Endodermal cell (in vitro differentiated cells): ENCODE data around the gene KPNA3. TPM values are rescaled to one million over a fixed set of nuclear protein-coding genes. Genes with fewer than 3 reads are reported as not detected.

ENCODE experiments used
- DNase-seq: peaks from one replicate; pipeline ENCODE4 v3.0.0-alpha.2; 2017
- H3K27ac ChIP-seq: 2 replicates; pipeline ENCODE4 v1.5.1; 2013; ENCODE audit warnings: mild to moderate bottlenecking, low read depth, low read length, moderate library complexity
- H3K27me3 ChIP-seq: 2 replicates; pipeline ENCODE4 v1.6.1; 2013; ENCODE audit warnings: mild to moderate bottlenecking, low read length, moderate library complexity; ENCODE audit not compliant: insufficient read depth, control insufficient read depth, poor library complexity, severe bottlenecking
- H3K36me3 ChIP-seq: 2 replicates; pipeline ENCODE4 v1.7.0; 2013; ENCODE audit warnings: mild to moderate bottlenecking, low read length, moderate library complexity; ENCODE audit not compliant: control insufficient read depth, insufficient read depth
- H3K4me1 ChIP-seq: one replicate; pipeline ENCODE4 v1.7.0; 2013; ENCODE audit warnings: low read length; ENCODE audit not compliant: control insufficient read depth, insufficient read depth
- H3K4me3 ChIP-seq: 2 replicates; pipeline ENCODE4 v1.5.1; 2013; ENCODE audit warnings: mild to moderate bottlenecking, low read length, moderate library complexity
- H3K9ac ChIP-seq: 2 replicates; pipeline ENCODE4 v1.6.1; 2013; ENCODE audit warnings: mild to moderate bottlenecking, low read length, moderate library complexity; ENCODE audit not compliant: poor library complexity, severe bottlenecking; ENCODE audit errors: extremely low read depth
- H3K9me3 ChIP-seq: 2 replicates; pipeline ENCODE4 v1.6.1; 2013; ENCODE audit warnings: mild to moderate bottlenecking, low read length, moderate library complexity; ENCODE audit not compliant: control insufficient read depth
- H3K27ac Mint-ChIP-seq: 2 replicates; pipeline ENCODE4 v1.8.0; 2020; ENCODE audit warnings: mixed read lengths
- H3K27me3 Mint-ChIP-seq: 2 replicates; pipeline ENCODE4 v1.8.0; 2021; ENCODE audit warnings: mild to moderate bottlenecking, mixed read lengths; ENCODE audit not compliant: insufficient read depth
- H3K36me3 Mint-ChIP-seq: 2 replicates; pipeline ENCODE4 v1.8.0; 2020; ENCODE audit warnings: low read depth, mixed read lengths
- H3K4me1 Mint-ChIP-seq: 2 replicates; pipeline ENCODE4 v1.8.0; 2020; ENCODE audit warnings: mixed read lengths
- H3K4me3 Mint-ChIP-seq: 2 replicates; pipeline ENCODE4 v1.8.0; 2020; ENCODE audit warnings: mild to moderate bottlenecking, moderate library complexity, mixed read lengths
- H3K9me3 Mint-ChIP-seq: 2 replicates; pipeline ENCODE4 v1.8.0; 2020; ENCODE audit warnings: mild to moderate bottlenecking, mixed read lengths
- WGBS, 2 experiments: methylation state at CpG; one replicate each; pipeline versions ENCODE4 v1.1.5 to v1.1.7; 2013; ENCODE audit warnings: missing lambda C conversion rate in 2 of 2, mixed read lengths in 1 of 2; ENCODE audit not compliant: insufficient coverage in 1 of 2, insufficient read length in 1 of 2; 5-methylcytosine and 5-hydroxymethylcytosine counted together
- total RNA-seq, 2 donors: library from RNA; stranded (reverse); fragmentation: NEBNext Ultra II Directional in 1 of 2; extraction: Animal tissue kit (Norgen Biotek cat#: 25700) in 1 of 2; gene quantifications; 2 replicates in 1 of 2; 3 replicates in 1 of 2; pipeline ENCODE4 v1.2.1, GENCODE V29; 2021
- TF ChIP-seq, protein P1 (sequence below): fragments of 200-600 bp; sonication (generic); conservative IDR thresholded peaks from 2 replicates; pipeline ENCODE4 v1.5.0; 2021; ENCODE audit warnings: antibody characterized with exemption, mild to moderate bottlenecking

The KPNA3 gene
- total RNA-seq, 2 donors from 2014 or later: 59.0 to 64.2 TPM

DNA sequence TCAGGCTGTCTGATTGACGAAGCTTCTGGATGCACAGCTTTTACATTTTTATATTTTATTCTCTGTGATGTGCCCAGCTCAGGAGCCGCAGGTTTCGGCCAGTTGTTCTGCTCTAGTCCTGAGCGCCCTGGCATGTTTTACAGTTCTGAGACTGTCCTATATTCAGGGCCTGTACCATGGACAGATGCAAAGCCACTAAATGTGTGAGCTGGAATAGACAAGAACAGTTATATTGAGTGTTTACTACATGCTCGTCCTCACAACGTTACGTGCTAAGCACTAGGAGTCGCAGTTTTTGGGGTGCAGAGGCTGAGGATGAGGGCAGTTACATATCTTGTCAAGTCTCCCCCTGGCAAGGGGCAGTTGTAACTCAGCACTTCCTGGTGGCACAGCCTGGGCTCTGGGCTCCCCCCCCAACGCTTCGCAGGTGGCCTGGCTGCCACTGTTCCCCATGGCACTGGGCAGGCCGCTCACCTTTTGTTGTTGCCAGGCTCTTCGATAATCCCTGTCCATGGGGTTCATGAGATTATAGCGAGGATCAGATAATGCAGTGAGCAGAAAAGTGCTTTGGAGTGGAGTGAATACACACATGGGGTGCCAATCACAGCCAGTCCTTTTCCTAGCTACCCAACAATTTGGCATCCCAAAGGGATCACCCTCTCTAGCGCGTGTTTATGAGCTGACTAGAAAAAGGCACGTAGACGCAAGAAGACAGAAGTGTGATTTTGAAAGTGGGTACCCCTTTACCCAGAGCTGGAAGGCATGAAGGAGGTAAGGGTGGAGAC lies 140.7 kb downstream of the KPNA3 start:
- H3K36me3 ChIP-seq: no peaks in the 10 kb centered on the region
- DNase-seq: no peak
- H3K27ac ChIP-seq: no peak overlapping the region
- Mint-ChIP-seq H3K36me3 (peaks cover 2% of the 10 kb centered on the region), H3K4me3 (no peak overlapping the region), H3K27ac (no peak overlapping the region), H3K27me3 (no peaks in the 10 kb centered on the region), H3K9me3 (no peaks in the 10 kb centered on the region), H3K4me1 (peaks cover 17% of the 10 kb centered on the region)
- TF ChIP-seq, protein P1, sequence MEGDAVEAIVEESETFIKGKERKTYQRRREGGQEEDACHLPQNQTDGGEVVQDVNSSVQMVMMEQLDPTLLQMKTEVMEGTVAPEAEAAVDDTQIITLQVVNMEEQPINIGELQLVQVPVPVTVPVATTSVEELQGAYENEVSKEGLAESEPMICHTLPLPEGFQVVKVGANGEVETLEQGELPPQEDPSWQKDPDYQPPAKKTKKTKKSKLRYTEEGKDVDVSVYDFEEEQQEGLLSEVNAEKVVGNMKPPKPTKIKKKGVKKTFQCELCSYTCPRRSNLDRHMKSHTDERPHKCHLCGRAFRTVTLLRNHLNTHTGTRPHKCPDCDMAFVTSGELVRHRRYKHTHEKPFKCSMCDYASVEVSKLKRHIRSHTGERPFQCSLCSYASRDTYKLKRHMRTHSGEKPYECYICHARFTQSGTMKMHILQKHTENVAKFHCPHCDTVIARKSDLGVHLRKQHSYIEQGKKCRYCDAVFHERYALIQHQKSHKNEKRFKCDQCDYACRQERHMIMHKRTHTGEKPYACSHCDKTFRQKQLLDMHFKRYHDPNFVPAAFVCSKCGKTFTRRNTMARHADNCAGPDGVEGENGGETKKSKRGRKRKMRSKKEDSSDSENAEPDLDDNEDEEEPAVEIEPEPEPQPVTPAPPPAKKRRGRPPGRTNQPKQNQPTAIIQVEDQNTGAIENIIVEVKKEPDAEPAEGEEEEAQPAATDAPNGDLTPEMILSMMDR: no peak
- H3K4me3 ChIP-seq: no peak overlapping the region
- H3K9me3 ChIP-seq: no peaks in the 10 kb centered on the region
- no peaks in the 10 kb centered on the region for H3K4me1 ChIP-seq
- 81 to 90% methylated on average over 12 to 17 of the region's 17 CpGs for WGBS, 2 experiments
- no peaks in the 10 kb centered on the region for H3K27me3 ChIP-seq
- no peak overlapping the region for H3K9ac ChIP-seq

DNA sequence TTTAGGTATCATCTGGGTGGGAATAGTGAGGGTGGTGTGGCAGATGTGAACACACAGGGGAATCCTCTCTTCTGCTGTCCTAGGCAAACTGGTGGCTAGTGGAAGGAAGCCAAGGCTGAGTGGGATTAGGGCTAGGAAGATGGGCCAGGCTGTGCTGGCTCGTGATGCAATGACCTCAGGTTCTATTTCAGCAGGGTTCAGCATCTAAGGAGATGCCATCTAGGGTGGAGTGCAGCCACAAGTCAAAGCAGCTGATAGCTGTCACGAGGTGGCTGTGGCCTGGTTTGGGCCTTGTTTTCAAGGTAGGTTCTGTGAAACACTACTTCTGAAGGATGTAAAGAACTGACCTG lies 142.5 kb downstream of the KPNA3 start:
- Histone ChIP-seq H3K36me3 (no peaks in the 10 kb centered on the region), H3K4me3 (no peak overlapping the region), H3K27ac (no peak overlapping the region), H3K4me1 (no peaks in the 10 kb centered on the region), H3K27me3 (no peaks in the 10 kb centered on the region), H3K9me3 (no peaks in the 10 kb centered on the region), H3K9ac (no peak overlapping the region)
- TF ChIP-seq, protein P1: no peak
- 86% methylated on average over 2 of the region's 2 CpGs for WGBS, 2 experiments
- no peaks in the 10 kb centered on the region for H3K27me3 Mint-ChIP-seq
- no peaks in the 10 kb centered on the region for H3K9me3 Mint-ChIP-seq
- no peaks in the 10 kb centered on the region for H3K36me3 Mint-ChIP-seq
- H3K4me1 Mint-ChIP-seq: peaks cover 6% of the 10 kb centered on the region
- no peak for DNase-seq
- H3K4me3 Mint-ChIP-seq: no peak overlapping the region
- no peak overlapping the region for H3K27ac Mint-ChIP-seq

Other genes with a start within 250 kb of the KPNA3 start
- gene RCBTB1, start 207.1 kb downstream of the KPNA3 start, total RNA-seq: 10 to 100 TPM; 40.6 to 46.4 TPM
- gene ARL11, start 164.2 kb downstream of the KPNA3 start, total RNA-seq: under 1 TPM; 0.24 to 0.49 TPM
- 10 to 100 TPM; 60.2 to 85.2 TPM for gene EBPL, start 101.2 kb downstream of the KPNA3 start, total RNA-seq
- 1 to 10 TPM; 2.0 to 5.6 TPM for gene SPRYD7, start 143.7 kb upstream of the KPNA3 start, total RNA-seq
- gene TRIM13, start 204.4 kb upstream of the KPNA3 start, total RNA-seq: 10 to 100 TPM; 44.3 TPM
- 1 to 10 TPM in 1 of 2 donors, under 1 TPM in 1; 0.62 to 1.1 TPM for gene KCNRG, start 222.8 kb upstream of the KPNA3 start, total RNA-seq